AG08395 (cell line): ENCODE data around the gene C13orf46.
A peak's percentile ranks its signal among the peaks of the same experiment; 100 is the strongest.
"Not testable (repeated sequence)": the region's sequence is repeated elsewhere in the genome, so short reads cannot be mapped to it uniquely, and the experiment has no call there.

Experiments
- DNase-seq: peaks from one replicate; pipeline ENCODE4 v3.0.0; 2012; ENCODE audit warnings: mixed read lengths, low spot score

Gene C13orf46

GRCh38 chr13:113973218-113974164 lies at the start of gene C13orf46:
Gene C13orf46 (minus strand): TSS chr13:113974076. CDS start chr13:113973997, 79 bp downstream.
- DNase-seq = no peak

- no peak for DNase-seq
Measured at GRCh38 chr13:114022876-114023275, 49.0 kb upstream of the C13orf46 start.

GRCh38 chr13:114022309-114022669 lies 48.4 kb upstream of the C13orf46 start:
- no peak for DNase-seq

GRCh38 chr13:114021464-114022308 lies 47.8 kb upstream of the C13orf46 start:
- DNase-seq = no peak

GRCh38 chr13:114020750-114021463 lies 47.0 kb upstream of the C13orf46 start:
- DNase-seq = no peak

GRCh38 chr13:114020134-114020533 lies 46.3 kb upstream of the C13orf46 start:
- not testable (repeated sequence) for DNase-seq

- DNase-seq = peak; percentile 35
Measured at GRCh38 chr13:114019367-114019766, 45.5 kb upstream of the C13orf46 start.

GRCh38 chr13:114018461-114019055 lies 44.7 kb upstream of the C13orf46 start:
- DNase-seq = no peak

GRCh38 chr13:114017966-114018365 lies 44.1 kb upstream of the C13orf46 start:
- DNase-seq = no peak

- DNase-seq = peak; percentile 41
Measured at GRCh38 chr13:114017028-114017630, 43.3 kb upstream of the C13orf46 start.

- no peak for DNase-seq
Measured at GRCh38 chr13:114016321-114017027, 42.6 kb upstream of the C13orf46 start.

GRCh38 chr13:114015969-114016295 lies 42.1 kb upstream of the C13orf46 start:
- DNase-seq = no peak

GRCh38 chr13:114015111-114015968 lies 41.5 kb upstream of the C13orf46 start:
- no peak for DNase-seq

GRCh38 chr13:114013952-114014629 lies 40.2 kb upstream of the C13orf46 start:
- DNase-seq = no peak

GRCh38 chr13:114013336-114013735 lies 39.5 kb upstream of the C13orf46 start:
- no peak for DNase-seq

- no peak for DNase-seq
Measured at GRCh38 chr13:114012921-114013320, 39.0 kb upstream of the C13orf46 start.

GRCh38 chr13:114012141-114012540 lies 38.3 kb upstream of the C13orf46 start:
- no peak for DNase-seq

- no peak for DNase-seq
Measured at GRCh38 chr13:114011226-114011625, 37.4 kb upstream of the C13orf46 start.

GRCh38 chr13:114010401-114011101 lies 36.7 kb upstream of the C13orf46 start:
- no peak for DNase-seq
